HG03175 (cell line): ENCODE data around the gene TMEM164.
"Not testable (repeated sequence)": the region's sequence is repeated elsewhere in the genome, so short reads cannot be mapped to it uniquely, and the experiment has no call there.

ENCODE experiments used
- ATAC-seq: cut with Tn5 transposase; IDR thresholded peaks from one replicate; pipeline ENCODE4 v1.9.1; 2021; ENCODE audit warnings: mild to moderate bottlenecking, moderate library complexity; ENCODE audit not compliant: unreplicated experiment

TMEM164 gene

DNA sequence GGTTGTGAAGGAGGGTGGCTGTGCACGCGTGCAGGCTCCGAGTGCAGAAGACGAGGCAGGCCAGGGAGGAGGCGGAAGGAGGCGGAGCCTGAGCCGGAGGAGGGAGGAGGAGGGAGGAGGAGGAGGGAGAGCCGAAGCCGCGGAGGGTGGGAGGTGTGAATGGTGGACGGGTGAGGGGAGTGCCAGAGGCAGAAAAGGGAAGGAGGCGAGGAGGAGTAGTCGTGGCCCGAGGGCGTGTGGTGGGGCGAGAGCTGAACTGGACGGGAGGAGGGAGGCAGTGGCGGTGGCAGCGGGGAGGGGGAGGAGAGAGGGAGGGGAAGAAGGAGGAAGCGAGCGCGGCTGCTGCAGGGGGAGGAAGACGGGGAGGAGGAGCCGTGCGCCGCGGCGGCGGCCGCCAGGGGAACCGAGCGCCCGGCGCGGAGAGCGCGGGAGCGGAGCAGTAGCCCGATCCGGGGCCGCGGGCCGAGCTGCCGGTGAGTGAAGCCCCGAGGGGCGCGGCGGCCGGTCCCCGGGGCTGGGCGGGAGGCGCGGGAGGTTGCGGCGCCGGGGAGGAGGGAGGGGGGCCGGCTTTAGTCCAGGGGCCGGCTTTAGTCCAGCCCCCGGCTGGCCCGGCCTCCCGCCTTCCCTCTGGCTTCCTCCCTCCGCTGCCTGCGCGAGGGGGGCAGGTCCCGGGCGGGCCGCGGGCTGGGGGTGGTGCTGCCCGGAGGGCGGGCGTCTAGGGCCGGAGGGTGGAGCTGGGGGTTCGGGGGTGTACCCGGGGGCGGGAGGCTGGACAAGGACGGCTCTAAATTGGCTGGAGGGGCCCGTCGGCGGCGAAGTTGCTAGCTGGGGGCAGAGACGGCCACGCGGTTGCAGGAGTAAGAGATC is at the start of gene TMEM164:
TMEM164 (plus strand) TSS at position 815 of the 867 bp plus-strand sequence. CDS start 661 bp downstream, outside the sequence.
- ATAC-seq, result peak; percentile 80

DNA sequence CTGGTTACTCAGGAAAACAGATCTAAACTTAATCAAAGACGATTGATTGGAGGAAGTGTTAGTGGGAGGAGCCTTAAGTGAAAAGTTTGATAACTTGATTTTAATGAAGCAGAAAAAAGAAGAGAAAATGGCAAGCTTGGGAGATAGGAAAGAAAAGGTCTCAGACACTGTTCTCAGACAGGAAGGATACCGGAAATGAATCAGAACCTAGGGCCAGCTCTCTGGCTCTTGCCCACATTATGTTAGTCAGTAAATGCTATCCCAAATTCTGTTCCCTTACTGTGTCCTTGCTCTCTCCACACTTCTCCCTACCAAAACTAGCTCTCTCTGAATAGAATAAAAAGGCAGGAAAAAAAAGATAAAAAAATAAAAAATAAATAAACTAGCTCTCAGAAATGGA is 48.6 kb upstream of the TMEM164 start:
- no peak for ATAC-seq

GRCh38 chrX:109954955-109955354 is 48.0 kb upstream of the TMEM164 start:
- ATAC-seq, result no peak

DNA sequence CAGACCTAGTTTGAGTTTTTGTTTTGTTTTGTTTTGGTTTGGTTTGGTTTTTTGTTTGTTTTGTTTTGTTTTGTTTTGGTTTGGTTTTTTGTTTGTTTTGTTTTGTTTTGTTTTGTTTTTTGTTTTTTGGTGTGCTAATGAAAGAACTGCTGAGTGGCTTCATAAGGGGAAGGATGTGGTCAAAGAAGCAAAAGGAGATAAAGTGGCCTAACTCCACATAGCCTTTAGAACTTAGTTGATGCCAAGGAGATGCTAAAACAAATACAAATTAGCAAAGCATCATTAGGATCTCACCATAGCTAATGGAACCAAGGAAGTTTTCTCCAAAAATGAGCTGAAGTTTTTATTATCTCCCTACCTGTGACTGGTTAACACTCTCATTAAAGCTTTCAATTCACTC is 44.6 kb upstream of the TMEM164 start:
- no peak for ATAC-seq

GRCh38 chrX:109959356-109959871 is 43.5 kb upstream of the TMEM164 start:
- no peak for ATAC-seq

DNA sequence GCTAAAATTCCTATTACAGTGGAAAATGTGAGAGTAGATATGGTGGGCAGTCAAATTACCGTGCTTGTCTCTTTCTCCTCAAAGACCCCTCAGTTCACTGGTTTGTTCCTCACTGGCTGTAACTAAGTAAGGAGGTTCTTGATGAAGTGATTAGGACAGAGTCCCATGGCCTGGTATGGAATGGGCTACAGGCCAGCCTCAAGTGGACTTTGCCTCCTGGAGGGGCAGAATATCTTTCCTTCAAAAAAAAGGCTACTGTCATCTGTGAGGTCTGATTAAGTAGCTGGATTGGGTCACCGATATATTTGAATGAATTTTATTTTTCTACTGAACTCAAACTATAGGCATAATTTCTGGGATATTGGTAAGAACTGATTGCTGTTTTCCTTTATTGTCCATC is 38.5 kb upstream of the TMEM164 start:
- no peak for ATAC-seq

- no peak for ATAC-seq
Observed at GRCh38 chrX:109966246-109966645, 36.7 kb upstream of the TMEM164 start.

GRCh38 chrX:109967156-109967555 is 35.8 kb upstream of the TMEM164 start:
- ATAC-seq, result no peak

DNA sequence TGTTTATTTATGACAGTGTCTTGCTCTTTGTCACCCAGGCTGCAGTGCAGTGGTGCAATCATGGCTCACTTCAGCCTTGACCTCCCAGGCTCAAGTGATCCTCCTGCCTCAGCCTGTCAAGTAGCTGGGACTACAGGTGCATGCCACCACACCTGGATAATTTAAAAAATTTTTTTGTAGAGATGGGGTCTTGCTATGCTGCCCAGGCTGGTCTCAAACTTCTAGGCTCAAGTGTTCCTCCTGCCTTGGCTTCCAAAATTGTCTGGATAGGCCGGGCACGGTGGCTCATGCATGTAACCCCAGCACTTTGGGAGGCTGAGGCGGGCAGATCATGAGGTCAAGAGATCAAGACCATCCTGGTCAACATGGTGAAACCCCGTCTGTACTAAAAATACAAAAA is 32.1 kb upstream of the TMEM164 start:
- ATAC-seq, result not testable (repeated sequence)

GRCh38 chrX:109974906-109975655 is 27.8 kb upstream of the TMEM164 start:
- ATAC-seq, result no peak

DNA sequence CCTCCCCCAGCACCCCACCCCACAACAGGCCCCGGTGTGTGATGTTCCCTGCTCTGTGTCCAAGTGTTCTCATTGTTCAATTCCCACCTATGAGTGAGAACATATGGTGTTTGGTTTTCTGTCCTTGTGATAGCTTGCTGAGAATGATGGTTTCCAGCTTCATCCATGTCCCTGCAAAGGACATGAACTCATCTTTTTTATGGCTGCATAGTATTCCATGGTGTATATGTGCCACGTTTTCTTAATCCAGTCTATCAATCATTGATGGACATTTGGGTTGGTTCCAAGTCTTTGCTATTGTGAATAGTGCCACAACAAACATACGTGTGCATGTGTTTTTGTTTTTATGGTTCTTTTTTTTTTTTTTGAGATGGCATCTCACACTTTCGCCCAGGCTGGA is 17.7 kb upstream of the TMEM164 start:
- not testable (repeated sequence) for ATAC-seq

GRCh38 chrX:109987884-109988283 is 15.0 kb upstream of the TMEM164 start:
- ATAC-seq, result no peak

GRCh38 chrX:109990582-109991276 is 12.2 kb upstream of the TMEM164 start:
- ATAC-seq, result no peak

DNA sequence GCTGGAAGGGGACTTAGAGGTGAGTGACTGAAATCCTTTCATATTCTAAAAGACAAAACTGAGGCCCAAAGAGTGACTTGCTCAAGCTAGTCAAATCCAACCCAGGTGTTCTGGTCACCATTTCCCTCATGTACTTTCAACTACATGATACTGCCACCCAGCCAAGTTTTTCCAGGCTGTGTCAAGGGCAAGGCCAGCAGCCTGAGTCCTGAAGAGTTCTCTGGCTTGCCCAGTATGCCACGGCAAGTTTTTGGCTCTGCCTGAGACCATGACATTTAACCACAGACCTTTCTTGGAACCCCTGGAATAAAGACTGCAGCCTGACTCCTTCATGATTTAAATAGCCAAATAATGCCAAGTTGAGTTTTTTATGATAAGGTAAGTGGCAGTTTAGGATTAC is 10.7 kb upstream of the TMEM164 start:
- ATAC-seq, result no peak

GRCh38 chrX:109995155-109995554 is 7.8 kb upstream of the TMEM164 start:
- no peak for ATAC-seq

DNA sequence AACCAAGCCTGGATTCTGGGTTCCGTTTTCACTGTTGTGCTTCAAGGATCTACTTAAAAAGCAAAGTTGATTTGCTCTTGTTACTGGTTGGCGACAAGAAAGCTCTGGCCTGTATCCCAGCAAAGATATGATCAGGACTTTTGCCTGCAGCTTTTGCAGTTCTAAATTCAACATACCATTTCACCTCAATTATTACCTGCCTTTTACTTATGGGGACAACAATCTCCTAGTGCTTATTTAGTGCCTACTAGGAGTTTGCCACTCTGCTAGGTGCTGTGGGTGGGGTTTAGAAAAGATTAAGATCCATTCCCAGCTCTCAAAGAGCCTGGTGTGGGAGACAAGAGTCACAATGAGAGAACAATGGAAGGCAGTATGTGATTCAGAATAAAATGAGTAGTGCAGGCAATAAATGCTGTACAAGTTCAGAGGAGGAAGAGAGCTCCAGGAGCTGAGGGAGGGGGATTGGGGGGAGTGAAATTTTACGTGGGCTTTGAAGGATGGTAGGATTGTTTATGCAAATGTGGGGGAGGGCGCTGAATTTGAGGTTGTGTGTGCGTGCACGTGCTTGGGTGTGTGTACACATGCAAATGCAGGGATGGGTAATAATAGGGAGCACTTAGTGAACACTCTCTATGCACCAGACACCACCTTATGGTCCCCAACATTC is 5.0 kb upstream of the TMEM164 start:
- ATAC-seq, result no peak

GRCh38 chrX:110000000-110000399 is 2.9 kb upstream of the TMEM164 start:
- ATAC-seq, result no peak

DNA sequence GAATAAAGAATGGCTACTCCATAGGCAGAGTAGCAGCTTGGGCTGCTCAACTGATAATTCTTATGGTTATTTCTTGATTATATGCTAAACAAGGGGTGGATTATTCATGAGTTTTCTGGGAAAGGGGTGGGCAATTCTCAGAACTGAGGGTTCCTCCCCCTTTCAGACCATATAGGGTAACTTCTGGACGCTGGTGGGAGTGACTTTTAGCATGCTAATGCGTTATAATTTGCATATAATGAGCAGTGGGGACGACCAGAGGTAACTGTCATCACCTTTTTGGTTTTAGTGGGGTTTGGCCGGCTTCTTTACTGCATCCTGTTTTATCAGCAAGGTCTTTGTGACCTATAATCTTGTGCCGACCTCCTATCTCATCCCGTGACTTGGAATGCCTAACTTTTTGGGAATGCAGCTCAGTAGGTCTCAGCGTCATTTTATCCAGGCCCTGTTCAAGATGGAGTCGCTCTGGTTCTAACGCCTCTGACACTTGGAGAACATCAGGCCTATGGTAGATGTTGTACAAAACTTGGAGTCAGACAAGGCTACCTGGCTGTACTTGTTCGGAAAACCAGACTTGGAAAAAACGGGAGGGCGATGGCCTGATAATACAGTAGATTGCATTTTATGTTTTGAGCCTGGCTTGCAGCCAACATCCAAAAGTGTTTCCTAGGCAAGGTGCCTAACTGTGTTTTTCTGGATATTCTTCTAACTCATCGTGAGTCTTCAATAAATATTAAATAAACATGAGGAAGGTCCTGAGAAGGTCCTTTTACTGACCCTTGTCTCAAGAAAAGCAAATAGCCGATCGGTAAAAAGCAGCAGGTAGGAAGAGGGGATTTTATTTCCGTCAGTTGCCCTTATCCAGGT is 1.8 kb upstream of the TMEM164 start:
- ATAC-seq, result no peak

- ATAC-seq, result no peak
Observed at GRCh38 chrX:110001740-110002299, 1.1 kb upstream of the TMEM164 start.
